IMR-90 (cell line): ENCODE data around the gene CILP.

Experiments used
- CEBPB ChIP-seq: IDR thresholded peaks from 2 replicates; pipeline ENCODE4 v1.6.1; 2012; ENCODE audit warnings: low read depth, low read length, improper control_type of control experiment
- CHD1 ChIP-seq: IDR thresholded peaks from 2 replicates; pipeline ENCODE4 v1.6.1; 2012; ENCODE audit warnings: low read depth, low read length, improper control_type of control experiment
- CTCF ChIP-seq: conservative IDR thresholded peaks from 2 replicates; pipeline ENCODE4 v1.5.1; 2012; ENCODE audit warnings: mild to moderate bottlenecking, low read depth, low read length, improper control_type of control experiment
- ELK1 ChIP-seq: fragments of 150-350 bp; IDR thresholded peaks from 2 replicates; pipeline ENCODE4 v1.6.1; 2016; ENCODE audit warnings: low read depth, mild to moderate bottlenecking, low read length, moderate library complexity, borderline replicate concordance
- FOS ChIP-seq: fragments of 150-350 bp; IDR thresholded peaks from 2 replicates; pipeline ENCODE4 v1.6.1; 2016; ENCODE audit warnings: low read depth, low read length
- MAFK ChIP-seq: IDR thresholded peaks from 2 replicates; pipeline ENCODE4 v1.6.1; 2012; ENCODE audit warnings: low read depth, low read length, improper control_type of control experiment
- MAZ ChIP-seq: IDR thresholded peaks from 2 replicates; pipeline ENCODE4 v1.6.1; 2012; ENCODE audit warnings: low read depth, mild to moderate bottlenecking, low read length, improper control_type of control experiment, moderate library complexity, borderline replicate concordance
- POLR2A ChIP-seq: IDR thresholded peaks from 2 replicates; pipeline ENCODE4 v1.6.1; 2012; ENCODE audit warnings: mild to moderate bottlenecking, low read depth, low read length
- RAD21 ChIP-seq: IDR thresholded peaks from 2 replicates; pipeline ENCODE4 v1.6.1; 2012; ENCODE audit warnings: low read length, improper control_type of control experiment
- RCOR1 ChIP-seq: IDR thresholded peaks from 2 replicates; pipeline ENCODE4 v1.6.1; 2012; ENCODE audit warnings: mild to moderate bottlenecking, low read length, improper control_type of control experiment; ENCODE audit not compliant: insufficient replicate concordance
- RFX5 ChIP-seq: IDR thresholded peaks from 2 replicates; pipeline ENCODE4 v1.8.0; 2012; ENCODE audit warnings: low read depth, mild to moderate bottlenecking, low read length, moderate library complexity
- SMC3 ChIP-seq: fragments of 150-350 bp; IDR thresholded peaks from 2 replicates; pipeline ENCODE4 v1.6.1; 2016; ENCODE audit warnings: low read depth, mild to moderate bottlenecking, antibody characterized with exemption, low read length, moderate library complexity
- USF2 ChIP-seq: fragments of 150-350 bp; IDR thresholded peaks from 2 replicates; pipeline ENCODE4 v1.6.1; 2017; ENCODE audit warnings: mild to moderate bottlenecking, antibody characterized with exemption, low read length, low read depth

- TF ChIP-seq CTCF (no peak), POLR2A (no peak), USF2 (no peak), RAD21 (no peak), CEBPB (no peak), CHD1 (no peak), MAFK (no peak), RCOR1 (no peak), FOS (no peak), MAZ (no peak), RFX5 (no peak), ELK1 (no peak), SMC3 (no peak)
Measured at GRCh38 chr15:65226221-65226620, 14.9 kb upstream of the CILP start.
